Measurements from ENCODE around the gene TMEM163.

DNA sequence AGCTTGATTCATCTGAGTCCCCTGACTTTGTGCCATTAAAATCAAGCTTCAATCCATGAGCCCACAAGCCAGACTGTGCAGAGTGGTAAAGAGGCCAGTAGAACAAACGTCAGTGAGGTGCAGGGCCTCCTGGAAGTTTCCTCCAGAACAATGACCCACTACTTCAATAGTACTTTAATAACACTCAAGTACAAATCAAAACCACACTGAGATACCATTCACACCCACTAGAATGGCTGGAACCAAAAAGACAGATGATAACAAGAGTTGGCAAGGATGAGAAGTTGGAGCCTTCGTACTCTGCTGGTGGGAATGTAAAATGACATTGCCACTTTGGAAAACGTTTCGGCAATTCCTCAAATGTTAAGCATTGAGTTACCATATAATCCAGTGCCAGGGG, 181.1 kb downstream of the TMEM163 start:
- TF ChIP-seq RAD21 (IDR thresholded peaks at IDR 0.05; ENCODE audit: low read depth) (no peak), MAX (IDR thresholded peaks at IDR 0.05) (no peak), CREB1 (IDR thresholded peaks at IDR 0.05; ENCODE audit: low read depth) (no peak), TEAD4 (IDR thresholded peaks at IDR 0.05) (no peak), TAF1 (IDR thresholded peaks at IDR 0.05; ENCODE audit: low read depth) (no peak), CEBPB (IDR thresholded peaks at IDR 0.05) (no peak), EP300 (IDR thresholded peaks at IDR 0.05; ENCODE audit: borderline replicate concordance) (no peak), USF1 (IDR thresholded peaks at IDR 0.05) (no peak), NFIC (IDR thresholded peaks at IDR 0.05) (no peak), REST (IDR thresholded peaks at IDR 0.05; ENCODE audit: low read depth) (no peak), FOXM1 (IDR thresholded peaks at IDR 0.05; ENCODE audit: borderline replicate concordance, low read depth) (no peak), EGR1 (IDR thresholded peaks at IDR 0.05) (no peak)
